ENCODE measurements around the gene TNN. TPM values are rescaled to one million over a fixed set of nuclear protein-coding genes. Genes with fewer than 3 reads are reported as not detected.

Gene TNN
- total RNA-seq, 6 experiments from 2014 or later, result 0.18 to 0.67 (median 0.41) TPM

- intact Hi-C loops (cut with DNase I), result no loop called here
- Histone ChIP-seq H3K27me3 (no peaks in the 10 kb centered on the region), H3K4me3 (no peak overlapping the region), H3K27ac (no peak overlapping the region), H3K4me1 (no peaks in the 10 kb centered on the region), H3K9me3 (no peaks in the 10 kb centered on the region), H3K36me3 (no peaks in the 10 kb centered on the region)
- TF ChIP-seq POLR2A (IDR thresholded peaks at IDR 0.05) (no peak), CTCF (IDR thresholded peaks at IDR 0.05) (no peak)
- WGBS (ENCODE audit: insufficient coverage, low coverage, low lambda C conversion rate, missing lambda C conversion rate), result 100% methylated on average over 2 of the region's 2 CpGs
- DNase-seq (no peak), ATAC-seq (no peak)
Measured at GRCh38 chr1:175179837-175180590, 112.4 kb downstream of the TNN start.

- Histone ChIP-seq H3K4me1 (no peaks in the 10 kb centered on the region), H3K9me3 (no peaks in the 10 kb centered on the region), H3K4me3 (no peak overlapping the region), H3K27me3 (no peaks in the 10 kb centered on the region), H3K36me3 (no peaks in the 10 kb centered on the region), H3K27ac (no peak overlapping the region)
- TF ChIP-seq CTCF (IDR thresholded peaks at IDR 0.05), result no peak
- TF ChIP-seq POLR2A (IDR thresholded peaks at IDR 0.05), result no peak
- ATAC-seq (no peak), DNase-seq (no peak)
- WGBS (ENCODE audit: insufficient coverage, low coverage, low lambda C conversion rate, missing lambda C conversion rate), result 92% methylated on average over 4 of the region's 4 CpGs
- intact Hi-C loops (cut with DNase I), result no loop called here
Measured at GRCh38 chr1:175182201-175182746, 114.6 kb downstream of the TNN start.

- ATAC-seq, result no peak
- intact Hi-C loops (cut with DNase I), result no loop called here
- no peak overlapping the region for H3K27ac ChIP-seq
- no peak overlapping the region for H3K4me3 ChIP-seq
- no peaks in the 10 kb centered on the region for H3K36me3 ChIP-seq
- DNase-seq, result no peak
- H3K4me1 ChIP-seq, result no peaks in the 10 kb centered on the region
- TF ChIP-seq CTCF (IDR thresholded peaks at IDR 0.05) (no peak), POLR2A (IDR thresholded peaks at IDR 0.05) (no peak)
- H3K27me3 ChIP-seq, result no peaks in the 10 kb centered on the region
- H3K9me3 ChIP-seq, result no peaks in the 10 kb centered on the region
- 97% methylated on average over 3 of the region's 5 CpGs for WGBS (ENCODE audit: insufficient coverage, low coverage, low lambda C conversion rate, missing lambda C conversion rate)
Measured at GRCh38 chr1:175183586-175183985, 116.0 kb downstream of the TNN start.

- DNase-seq (no peak), ATAC-seq (no peak)
- Histone ChIP-seq H3K36me3 (no peaks in the 10 kb centered on the region), H3K4me1 (peaks cover 0 to 3% (median 1%) of the 10 kb centered on the region in 4 donors), H3K27me3 (no peaks in the 10 kb centered on the region), H3K4me3 (no peak overlapping the region), H3K27ac (no peak overlapping the region), H3K9me3 (no peaks in the 10 kb centered on the region)
- WGBS (ENCODE audit: insufficient coverage, low coverage, low lambda C conversion rate, missing lambda C conversion rate), result 65% methylated on average over 1 of the region's 1 CpG
- intact Hi-C loops (cut with DNase I), result no loop called here
- TF ChIP-seq CTCF (IDR thresholded peaks at IDR 0.05) (no peak), POLR2A (IDR thresholded peaks at IDR 0.05) (no peak)
Measured at GRCh38 chr1:175185903-175186302, 118.3 kb downstream of the TNN start.
